Stimulated activated CD4-positive, alpha-beta T cell treated with anti-CD3 and anti-CD28 coated beads, Interleukin-2, amount 100 ng/mL, for 4 hours (primary cell): Measurements from ENCODE around the gene CKAP5.

ENCODE experiments used
- DNase-seq: peaks from one replicate; pipeline ENCODE4 v3.0.0-alpha.2; 2020; ENCODE audit warnings: low read depth

CKAP5 gene

DNA sequence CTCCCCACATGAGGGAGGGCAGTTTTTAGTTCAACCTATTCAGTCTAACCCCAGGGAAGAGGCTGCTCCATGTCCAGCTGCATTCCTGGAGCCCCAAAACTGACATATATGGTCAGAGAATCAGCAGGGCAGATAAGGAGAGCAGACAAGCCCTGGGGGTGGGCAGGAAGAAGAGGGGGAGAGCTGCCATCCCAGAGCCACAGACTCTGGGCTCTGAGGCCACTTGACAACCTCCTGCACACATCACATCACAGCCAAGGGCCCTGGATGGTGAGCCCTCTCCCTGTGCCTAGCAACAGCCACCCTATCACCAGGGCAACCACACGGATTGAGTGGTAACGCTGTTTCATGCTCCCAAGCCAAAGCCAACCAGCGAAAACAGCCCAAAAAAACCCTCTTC, 148.8 kb downstream of the CKAP5 start:
- DNase-seq, result no peak

DNA sequence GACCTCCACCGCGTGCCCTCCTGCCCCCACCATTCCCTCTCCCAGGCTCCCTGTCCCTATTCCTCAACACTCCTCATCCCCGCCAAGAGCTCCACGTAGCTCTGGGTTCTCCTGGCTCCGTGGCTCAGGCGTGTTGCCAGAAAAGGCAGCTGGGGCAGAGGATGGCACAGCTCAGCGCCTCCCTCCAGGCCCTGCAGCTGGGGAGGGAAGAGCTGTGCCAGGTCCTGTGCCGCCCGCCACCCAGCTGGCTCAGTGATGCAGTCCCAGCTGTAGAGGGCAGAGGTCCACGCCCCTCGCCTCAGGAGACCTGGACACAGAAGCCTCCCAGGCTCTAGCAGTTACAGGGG, 149.9 kb downstream of the CKAP5 start:
- DNase-seq, result no peak

DNA sequence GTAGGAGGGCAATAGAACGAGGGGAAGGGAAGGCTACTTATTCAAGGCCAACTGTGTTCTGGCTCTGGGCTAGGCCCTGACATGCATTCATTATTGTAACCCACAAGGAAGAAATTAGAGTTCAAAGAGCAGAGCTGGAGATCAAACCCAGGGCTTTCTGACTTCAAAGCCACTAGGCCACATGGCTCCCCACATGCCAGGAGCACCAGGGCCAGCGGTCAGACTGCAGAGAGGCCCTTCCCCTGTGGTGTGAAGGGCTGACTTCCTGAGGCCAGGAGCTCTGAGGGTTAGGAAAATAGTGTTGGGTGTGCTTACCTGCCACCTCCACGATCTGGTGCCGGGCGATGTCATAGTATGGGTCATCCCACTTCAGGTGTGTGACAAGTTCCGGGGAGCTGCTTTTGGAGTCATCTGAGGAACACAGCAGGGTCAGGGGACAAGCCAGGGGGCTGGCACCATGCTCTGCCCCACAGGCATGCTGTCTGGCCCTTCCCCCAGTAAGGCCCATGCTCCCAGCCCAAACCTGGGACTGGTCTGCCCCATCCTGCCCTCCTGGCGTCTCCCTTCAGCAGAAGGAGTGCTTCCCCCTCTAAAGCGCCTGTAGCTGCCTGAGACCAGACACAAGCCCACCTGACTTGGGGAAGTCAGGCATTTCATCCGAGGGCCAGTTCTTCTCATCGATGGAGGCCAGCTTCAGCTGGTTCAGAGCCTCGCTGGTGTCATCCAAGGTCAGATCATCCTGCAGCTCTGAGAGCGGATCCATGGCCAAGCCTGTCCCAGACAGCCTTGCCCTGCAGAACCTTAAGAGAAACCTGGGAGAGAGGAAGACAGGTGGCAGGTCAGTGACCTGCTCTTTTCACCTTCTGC, 150.5 kb downstream of the CKAP5 start:
- no peak for DNase-seq

DNA sequence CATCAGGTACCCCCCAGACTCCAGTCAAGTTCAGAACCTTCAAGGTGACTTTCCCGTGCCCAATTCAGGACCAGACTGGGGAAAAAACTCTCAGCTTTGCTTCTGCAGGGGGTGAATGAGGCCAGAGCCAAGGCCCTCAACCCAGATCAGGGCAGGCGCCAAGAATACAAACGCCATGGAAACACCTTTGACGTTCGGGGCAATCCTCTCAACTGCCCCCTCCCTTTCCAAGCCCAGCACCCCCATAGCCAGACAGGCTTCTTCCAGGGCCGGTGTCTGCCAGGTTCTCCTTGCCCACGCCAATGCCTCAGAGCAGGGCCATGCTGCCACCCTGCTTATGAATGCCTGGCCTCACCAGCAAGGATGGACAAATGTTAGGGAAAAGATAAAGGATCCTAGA, 151.5 kb downstream of the CKAP5 start:
- DNase-seq, result no peak

DNA sequence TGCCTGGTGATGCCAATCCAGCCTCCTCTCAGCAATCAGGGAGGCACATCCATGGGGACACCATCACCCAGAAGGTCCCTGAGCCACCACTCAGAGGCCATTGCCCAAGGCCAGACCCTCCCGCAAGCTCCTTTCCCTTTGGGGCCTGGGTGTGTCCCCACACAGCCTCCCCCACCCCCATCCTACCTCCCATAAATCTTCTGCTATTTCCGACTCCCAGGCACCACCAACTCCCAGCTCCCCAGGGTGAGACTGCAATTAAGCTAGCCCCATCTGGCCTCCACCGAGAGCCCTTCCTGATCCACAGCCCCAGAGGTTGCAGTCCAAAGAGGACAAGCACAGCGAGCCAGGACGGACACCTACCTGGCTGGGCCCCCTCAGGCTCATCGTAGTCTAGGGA, 152.0 kb downstream of the CKAP5 start:
- no peak for DNase-seq

DNA sequence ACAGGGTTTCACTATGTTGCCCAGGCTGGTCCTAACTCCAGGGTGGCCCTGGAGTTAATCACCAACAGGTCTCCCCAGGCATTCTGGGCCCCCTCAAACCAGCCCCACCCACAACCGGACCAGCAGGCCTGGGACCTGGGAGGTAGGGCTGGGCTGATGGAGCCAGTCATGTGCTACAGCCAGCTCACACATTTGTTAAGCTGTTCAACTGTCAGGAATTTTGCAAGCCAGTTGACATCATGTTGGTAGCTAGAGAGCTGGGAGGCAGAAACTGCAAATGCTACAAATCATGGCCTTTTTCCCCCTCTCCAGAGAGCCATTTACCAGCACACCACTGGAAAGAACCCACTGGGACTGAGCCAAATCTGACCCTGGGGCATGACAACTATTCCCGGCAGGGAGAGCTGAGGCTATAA, 152.5 kb downstream of the CKAP5 start:
- DNase-seq, result no peak
